Stomach smooth muscle (tissue), 2 donors: ENCODE results near the gene RNF150.

ENCODE experiments used
- H3K27ac ChIP-seq: one replicate; pipeline ENCODE4 v1.7.0; 2013; ENCODE audit warnings: mild to moderate bottlenecking, low read length, inconsistent platforms
- H3K27me3 ChIP-seq, 2 donors: one replicate each; pipeline ENCODE4 v1.7.0; 2013; ENCODE audit warnings: low read length in 2 of 2; ENCODE audit not compliant: insufficient read depth in 2 of 2, control insufficient read depth in 1 of 2
- H3K36me3 ChIP-seq, 2 donors: one replicate each; pipeline ENCODE4 v1.7.0; 2013; ENCODE audit warnings: low read length in 2 of 2; ENCODE audit not compliant: control insufficient read depth in 2 of 2, insufficient read depth in 2 of 2
- H3K4me1 ChIP-seq: one replicate; pipeline ENCODE4 v1.7.0; 2013; ENCODE audit warnings: low read length; ENCODE audit not compliant: control insufficient read depth, insufficient read depth
- H3K4me3 ChIP-seq, 2 donors: one replicate each; pipeline ENCODE4 v1.7.0; 2013; ENCODE audit warnings: low read length in 2 of 2
- H3K9ac ChIP-seq, 2 donors: one replicate each; pipeline ENCODE4 v1.7.0; 2013; ENCODE audit warnings: low read length in 2 of 2, mild to moderate bottlenecking in 1 of 2
- H3K9me3 ChIP-seq, 2 donors: one replicate each; pipeline ENCODE4 v1.7.0; 2013; ENCODE audit warnings: low read length in 2 of 2; ENCODE audit not compliant: control insufficient read depth in 2 of 2
- donor health status: healthy.
- donor health status: Pancreatic carcinoma.

The RNF150 gene

GRCh38 chr4:140863197-140863596, 270.1 kb downstream of the RNF150 start:
- peaks cover 11% of the 10 kb centered on the region for H3K4me1 ChIP-seq
- no peaks in the 10 kb centered on the region for H3K9me3 ChIP-seq
- no peak overlapping the region for H3K27ac ChIP-seq
- peaks cover 4 to 12% of the 10 kb centered on the region in 2 donors for H3K36me3 ChIP-seq
- no peaks in the 10 kb centered on the region for H3K27me3 ChIP-seq
- no peak overlapping the region for H3K9ac ChIP-seq
- H3K4me3 ChIP-seq = no peak overlapping the region

- H3K4me1 ChIP-seq = peaks cover 12% of the 10 kb centered on the region
- no peaks in the 10 kb centered on the region for H3K27me3 ChIP-seq
- no peak overlapping the region for H3K4me3 ChIP-seq
- no peaks in the 10 kb centered on the region for H3K9me3 ChIP-seq
- H3K27ac ChIP-seq = no peak overlapping the region
- no peak overlapping the region for H3K9ac ChIP-seq
- peaks cover 0 to 7% of the 10 kb centered on the region in 2 donors for H3K36me3 ChIP-seq
Observed at GRCh38 chr4:140862177-140862442, 271.2 kb downstream of the RNF150 start.

DNA sequence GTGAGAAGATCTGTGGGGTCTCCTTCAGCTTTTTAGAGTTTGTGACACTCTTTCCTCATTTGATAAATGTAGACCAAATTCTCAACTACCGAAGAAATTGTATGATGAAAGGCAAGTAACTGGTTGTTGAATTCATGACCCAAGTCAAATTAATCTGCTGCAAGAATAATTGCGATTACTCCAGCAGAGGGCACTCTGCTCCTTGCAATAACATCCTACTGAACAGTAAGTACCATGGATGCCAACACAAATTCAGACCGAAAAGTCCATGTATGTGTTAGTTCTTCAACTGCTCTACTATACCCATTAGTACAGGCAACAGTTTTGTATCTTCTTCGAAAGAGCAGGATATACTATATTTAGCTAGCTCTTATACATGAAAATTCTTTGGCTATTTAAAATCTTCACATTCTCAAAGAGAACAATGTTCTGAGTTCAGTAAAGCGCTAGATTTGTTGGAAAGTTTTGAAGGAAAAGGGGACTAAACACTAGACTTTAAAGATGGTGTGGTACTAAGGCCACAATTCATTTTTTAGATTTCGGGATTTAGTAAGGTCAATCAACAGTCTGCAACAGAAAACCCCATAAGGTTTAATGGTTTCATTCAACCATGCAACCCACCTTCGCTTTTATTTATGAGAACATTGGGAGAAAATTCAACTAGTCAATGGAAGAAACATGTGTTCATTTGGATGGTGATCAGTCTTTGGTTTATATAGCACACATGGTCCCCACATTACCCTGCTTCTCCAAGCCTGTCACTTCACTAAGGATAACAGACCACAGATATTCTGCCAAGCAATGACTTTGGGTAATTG, 271.7 kb downstream of the RNF150 start:
- Histone ChIP-seq H3K27ac (no peak overlapping the region), H3K27me3 (no peaks in the 10 kb centered on the region), H3K9ac (no peak overlapping the region), H3K4me3 (no peak overlapping the region), H3K9me3 (no peaks in the 10 kb centered on the region), H3K36me3 (peaks cover 0 to 7% of the 10 kb centered on the region in 2 donors), H3K4me1 (peaks cover 17% of the 10 kb centered on the region)

- H3K36me3 ChIP-seq = peaks cover 0 to under 1% of the 10 kb centered on the region in 2 donors
- H3K9ac ChIP-seq = no peak overlapping the region
- H3K9me3 ChIP-seq = no peaks in the 10 kb centered on the region
- H3K27me3 ChIP-seq = no peaks in the 10 kb centered on the region
- H3K4me3 ChIP-seq = no peak overlapping the region
- H3K4me1 ChIP-seq = peaks cover 20% of the 10 kb centered on the region
- H3K27ac ChIP-seq = peak overlapping the region; percentile 55
Observed at GRCh38 chr4:140858897-140859296, 274.4 kb downstream of the RNF150 start.

- H3K36me3 ChIP-seq = no peaks in the 10 kb centered on the region
- H3K27me3 ChIP-seq = no peaks in the 10 kb centered on the region
- no peaks in the 10 kb centered on the region for H3K9me3 ChIP-seq
- peaks cover 20% of the 10 kb centered on the region for H3K4me1 ChIP-seq
- H3K9ac ChIP-seq = peak overlapping the region in 1 of 2 donors; percentile 47
- H3K27ac ChIP-seq = peak overlapping the region; percentile 62
- peak overlapping the region in 1 of 2 donors; percentile 58 for H3K4me3 ChIP-seq
Observed at GRCh38 chr4:140857111-140857510, 276.2 kb downstream of the RNF150 start.

DNA sequence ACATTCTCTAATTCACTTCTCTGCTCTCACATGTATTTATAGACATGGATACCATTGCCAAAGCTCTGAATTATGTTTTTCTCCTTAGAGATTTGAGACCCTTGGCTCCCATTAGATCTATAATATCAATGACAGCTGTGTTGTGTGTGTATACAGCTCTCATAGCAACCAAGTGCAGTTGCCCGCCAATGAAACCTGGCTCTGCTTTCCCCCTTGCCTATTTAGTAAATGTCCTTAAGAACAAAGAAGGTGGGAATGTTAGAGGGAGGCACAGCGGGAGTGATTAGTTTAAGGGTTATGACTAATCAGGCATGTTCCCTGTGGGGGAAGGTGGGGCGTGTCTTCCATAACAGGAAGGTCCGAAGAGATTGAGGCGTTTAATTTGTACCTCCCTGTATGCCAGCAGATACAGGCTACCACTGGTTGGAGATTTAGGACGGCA, 276.6 kb downstream of the RNF150 start:
- no peaks in the 10 kb centered on the region for H3K9me3 ChIP-seq
- H3K4me1 ChIP-seq = peaks cover 20% of the 10 kb centered on the region
- no peaks in the 10 kb centered on the region for H3K27me3 ChIP-seq
- H3K36me3 ChIP-seq = no peaks in the 10 kb centered on the region
- H3K27ac ChIP-seq = peak overlapping the region; percentile 62
- peak overlapping the region in 1 of 2 donors; percentile 58 for H3K4me3 ChIP-seq
- peak overlapping the region in 1 of 2 donors; percentile 47 for H3K9ac ChIP-seq

DNA sequence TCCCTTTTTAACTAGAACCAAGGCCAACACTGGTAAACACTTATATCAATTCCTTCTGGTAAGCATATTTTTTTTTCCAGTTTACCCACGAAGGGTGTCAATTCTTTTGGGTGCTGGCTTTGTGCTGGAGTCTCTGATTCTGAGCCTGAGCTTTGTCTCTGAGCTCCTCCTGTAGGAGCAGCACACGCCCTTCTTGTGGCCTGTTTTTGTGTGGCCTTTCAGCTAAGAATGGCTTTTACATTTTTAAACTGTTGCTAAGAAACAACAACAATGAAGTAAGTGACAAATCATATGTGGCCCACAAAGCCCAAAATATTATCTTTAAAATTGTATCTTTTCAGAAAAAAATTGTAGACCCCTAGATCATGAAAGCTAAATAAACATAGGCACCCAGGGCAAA, 279.1 kb downstream of the RNF150 start:
- Histone ChIP-seq H3K36me3 (no peaks in the 10 kb centered on the region), H3K4me1 (peaks cover 18% of the 10 kb centered on the region), H3K27me3 (no peaks in the 10 kb centered on the region), H3K9ac (no peak overlapping the region), H3K4me3 (no peak overlapping the region), H3K27ac (no peak overlapping the region), H3K9me3 (no peaks in the 10 kb centered on the region)

DNA sequence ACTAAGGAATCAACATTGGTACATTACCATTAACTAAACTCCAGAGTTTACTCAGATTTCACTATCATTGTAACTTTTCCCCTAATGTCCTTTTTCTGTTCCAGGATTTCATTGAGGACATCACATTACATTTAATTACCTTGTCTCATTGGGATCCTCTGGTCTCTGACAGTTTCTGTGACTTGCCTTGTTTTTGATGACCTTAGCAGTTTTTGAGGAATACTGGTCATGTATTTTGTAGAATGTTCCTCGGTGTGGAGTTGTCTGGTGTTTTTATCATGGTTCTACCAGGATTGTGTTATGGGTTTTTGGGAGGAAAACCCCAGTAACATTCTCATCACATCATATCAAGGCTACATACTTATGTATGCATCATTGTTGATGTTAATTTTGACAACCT, 281.5 kb downstream of the RNF150 start:
- no peak overlapping the region for H3K27ac ChIP-seq
- H3K4me1 ChIP-seq = peaks cover 8% of the 10 kb centered on the region
- H3K27me3 ChIP-seq = no peaks in the 10 kb centered on the region
- no peaks in the 10 kb centered on the region for H3K36me3 ChIP-seq
- no peak overlapping the region for H3K4me3 ChIP-seq
- no peaks in the 10 kb centered on the region for H3K9me3 ChIP-seq
- H3K9ac ChIP-seq = no peak overlapping the region

DNA sequence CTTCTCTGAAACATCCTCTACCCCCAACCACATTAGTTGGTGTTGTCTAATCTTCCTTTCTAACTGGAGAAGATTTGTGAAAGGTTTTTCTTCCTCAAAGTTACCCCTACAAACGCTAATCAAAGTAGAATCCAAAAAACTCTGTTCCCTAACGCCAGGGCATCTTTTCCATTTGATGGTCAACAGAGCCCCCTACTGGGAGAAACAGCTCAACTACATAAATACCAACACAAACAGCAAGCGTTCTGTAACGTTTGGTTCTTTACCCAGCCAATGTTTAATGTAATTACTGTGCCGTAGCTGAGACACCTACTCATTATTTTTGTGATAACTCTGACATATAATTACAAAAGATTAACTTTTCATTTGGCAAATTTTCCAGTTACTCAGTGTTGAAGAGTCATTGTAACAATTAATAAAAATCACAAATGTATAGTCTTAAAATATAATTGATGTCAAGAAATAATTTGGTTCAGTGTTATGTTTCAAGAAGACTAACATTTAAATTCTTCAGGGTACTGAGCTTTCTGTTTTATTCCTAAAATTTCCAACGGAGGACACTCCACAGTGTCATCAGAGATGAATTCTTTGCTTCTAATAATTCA, 282.1 kb downstream of the RNF150 start:
- Histone ChIP-seq H3K4me1 (peaks cover 3% of the 10 kb centered on the region), H3K9me3 (no peaks in the 10 kb centered on the region), H3K36me3 (no peaks in the 10 kb centered on the region), H3K27ac (no peak overlapping the region), H3K4me3 (no peak overlapping the region), H3K9ac (no peak overlapping the region), H3K27me3 (no peaks in the 10 kb centered on the region)

DNA sequence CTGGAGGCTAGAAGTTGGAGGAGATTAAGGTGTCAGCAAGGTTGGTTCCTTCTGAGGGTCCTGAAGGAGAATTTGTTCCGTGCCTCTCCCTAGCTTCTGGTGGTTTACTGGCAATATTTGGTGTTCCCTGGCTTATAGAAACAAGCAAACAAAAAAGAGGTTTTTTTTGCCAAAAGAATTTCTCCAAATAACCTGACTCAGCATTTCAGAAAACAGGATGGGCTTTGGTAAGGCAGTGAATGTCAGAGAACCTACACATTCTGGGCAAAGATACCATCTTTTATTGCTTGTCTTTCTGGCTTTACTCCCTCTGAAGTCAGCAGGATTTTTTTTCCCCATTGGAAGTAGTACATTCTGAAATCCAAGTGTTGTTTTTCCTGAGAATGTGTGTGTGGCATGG, 283.7 kb downstream of the RNF150 start:
- Histone ChIP-seq H3K36me3 (no peaks in the 10 kb centered on the region), H3K4me3 (no peak overlapping the region), H3K27me3 (no peaks in the 10 kb centered on the region), H3K9me3 (no peaks in the 10 kb centered on the region), H3K27ac (no peak overlapping the region), H3K9ac (no peak overlapping the region), H3K4me1 (no peaks in the 10 kb centered on the region)

DNA sequence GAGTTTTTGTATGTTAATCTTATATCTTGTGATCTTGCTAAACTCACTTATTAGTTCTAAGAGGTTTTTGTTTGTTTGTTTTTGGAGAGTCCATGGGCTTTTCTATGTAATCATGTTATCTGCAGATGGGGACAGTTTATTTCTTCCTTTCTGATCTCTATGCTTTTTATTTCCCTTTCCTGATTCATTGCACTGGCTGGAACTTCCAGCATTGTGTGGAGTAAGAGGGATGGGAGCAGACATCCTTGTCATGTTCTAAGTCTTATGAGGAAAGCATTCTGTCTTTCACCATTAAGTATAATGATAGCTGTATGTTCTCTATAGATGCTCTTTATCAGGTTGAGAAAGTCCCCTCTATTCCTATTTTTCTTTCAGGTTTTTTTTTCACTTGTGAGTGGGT, 286.5 kb downstream of the RNF150 start:
- Histone ChIP-seq H3K4me3 (no peak overlapping the region), H3K27ac (no peak overlapping the region), H3K9ac (no peak overlapping the region), H3K4me1 (no peaks in the 10 kb centered on the region), H3K27me3 (no peaks in the 10 kb centered on the region), H3K36me3 (no peaks in the 10 kb centered on the region), H3K9me3 (peaks cover 0 to 2% of the 10 kb centered on the region in 2 donors)
